Measurements from ENCODE around the gene SNX8. TPM values are rescaled to one million over a fixed set of nuclear protein-coding genes. Genes with fewer than 3 reads are reported as not detected.

SNX8 gene
- total RNA-seq, 2 donors from 2014 or later = 10.7 to 29.2 TPM

DNA sequence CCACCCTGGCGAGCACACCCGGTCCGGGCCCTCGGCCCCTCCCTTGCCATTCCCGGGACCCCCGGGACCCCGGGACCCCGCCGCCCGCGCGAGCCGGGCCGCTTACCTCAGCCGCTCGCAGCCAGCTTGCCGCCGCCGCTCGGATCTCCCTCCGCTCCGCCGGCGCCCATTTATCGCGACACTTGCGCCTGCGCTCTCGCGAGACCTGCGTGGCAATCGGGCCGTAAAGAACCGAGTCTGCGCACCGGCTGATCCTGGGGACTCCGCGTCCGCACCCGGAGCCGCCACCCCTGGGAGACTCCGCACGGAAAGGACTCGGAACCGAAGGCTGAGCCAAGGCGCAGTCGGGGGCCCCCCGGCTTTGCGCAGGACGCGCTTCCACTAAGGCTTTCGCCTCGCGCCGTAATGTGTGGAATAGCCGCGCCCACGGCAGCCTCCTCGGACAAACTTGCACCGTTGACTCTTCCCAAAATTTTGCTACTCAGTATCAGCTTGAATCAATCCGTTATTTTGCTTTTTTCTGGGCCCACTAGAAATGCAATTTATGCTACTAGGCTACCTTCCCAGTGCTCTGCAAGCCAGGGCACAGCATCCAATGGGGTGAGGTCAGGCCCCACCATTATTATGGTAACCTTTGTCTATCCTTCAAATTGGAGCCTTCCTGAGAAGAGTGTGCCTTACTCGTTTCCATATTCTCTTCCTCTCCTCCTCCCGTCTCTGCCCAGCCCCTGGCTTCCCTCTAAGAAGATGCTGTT lies 81.3 kb downstream of the SNX8 start, which contains the start of gene MAD1L1:
MAD1L1 (minus strand) TSS at position 180 of the 755 bp plus-strand sequence. CDS start 2,812 bp downstream, outside the sequence.
- Histone ChIP-seq H3K27me3 (replicated peaks; ENCODE audit: insufficient read depth) (no peaks in the 10 kb centered on the region), H3K4me1 (replicated peaks) (no peaks in the 10 kb centered on the region), H3K4me3 (peak within 1 kb of the TSS; percentile 76 to 94), H3K9me3 (no peaks in the 10 kb centered on the region), H3K27ac (peak within 1 kb of the TSS; percentile 51 to 55), H3K36me3 (peaks cover 0 to 1% of the 10 kb centered on the region in 2 donors)
- TF ChIP-seq POLR2A (IDR thresholded peaks at IDR 0.05) (peak; percentile 47), POLR2AphosphoS5 (IDR thresholded peaks at IDR 0.05) (peak; percentile 82)
- TF ChIP-seq, protein P1, sequence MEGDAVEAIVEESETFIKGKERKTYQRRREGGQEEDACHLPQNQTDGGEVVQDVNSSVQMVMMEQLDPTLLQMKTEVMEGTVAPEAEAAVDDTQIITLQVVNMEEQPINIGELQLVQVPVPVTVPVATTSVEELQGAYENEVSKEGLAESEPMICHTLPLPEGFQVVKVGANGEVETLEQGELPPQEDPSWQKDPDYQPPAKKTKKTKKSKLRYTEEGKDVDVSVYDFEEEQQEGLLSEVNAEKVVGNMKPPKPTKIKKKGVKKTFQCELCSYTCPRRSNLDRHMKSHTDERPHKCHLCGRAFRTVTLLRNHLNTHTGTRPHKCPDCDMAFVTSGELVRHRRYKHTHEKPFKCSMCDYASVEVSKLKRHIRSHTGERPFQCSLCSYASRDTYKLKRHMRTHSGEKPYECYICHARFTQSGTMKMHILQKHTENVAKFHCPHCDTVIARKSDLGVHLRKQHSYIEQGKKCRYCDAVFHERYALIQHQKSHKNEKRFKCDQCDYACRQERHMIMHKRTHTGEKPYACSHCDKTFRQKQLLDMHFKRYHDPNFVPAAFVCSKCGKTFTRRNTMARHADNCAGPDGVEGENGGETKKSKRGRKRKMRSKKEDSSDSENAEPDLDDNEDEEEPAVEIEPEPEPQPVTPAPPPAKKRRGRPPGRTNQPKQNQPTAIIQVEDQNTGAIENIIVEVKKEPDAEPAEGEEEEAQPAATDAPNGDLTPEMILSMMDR (IDR thresholded peaks at IDR 0.05) = peak in 1 of 4 experiments; percentile 7
- whole genome bisulfite sequencing = under 1% methylated on average over 63 of the region's 63 CpGs
- intact Hi-C loops (cut with DNase I) = no loop called here
- DNase-seq (ENCODE audit: low spot score) = peak; percentile 85

DNA sequence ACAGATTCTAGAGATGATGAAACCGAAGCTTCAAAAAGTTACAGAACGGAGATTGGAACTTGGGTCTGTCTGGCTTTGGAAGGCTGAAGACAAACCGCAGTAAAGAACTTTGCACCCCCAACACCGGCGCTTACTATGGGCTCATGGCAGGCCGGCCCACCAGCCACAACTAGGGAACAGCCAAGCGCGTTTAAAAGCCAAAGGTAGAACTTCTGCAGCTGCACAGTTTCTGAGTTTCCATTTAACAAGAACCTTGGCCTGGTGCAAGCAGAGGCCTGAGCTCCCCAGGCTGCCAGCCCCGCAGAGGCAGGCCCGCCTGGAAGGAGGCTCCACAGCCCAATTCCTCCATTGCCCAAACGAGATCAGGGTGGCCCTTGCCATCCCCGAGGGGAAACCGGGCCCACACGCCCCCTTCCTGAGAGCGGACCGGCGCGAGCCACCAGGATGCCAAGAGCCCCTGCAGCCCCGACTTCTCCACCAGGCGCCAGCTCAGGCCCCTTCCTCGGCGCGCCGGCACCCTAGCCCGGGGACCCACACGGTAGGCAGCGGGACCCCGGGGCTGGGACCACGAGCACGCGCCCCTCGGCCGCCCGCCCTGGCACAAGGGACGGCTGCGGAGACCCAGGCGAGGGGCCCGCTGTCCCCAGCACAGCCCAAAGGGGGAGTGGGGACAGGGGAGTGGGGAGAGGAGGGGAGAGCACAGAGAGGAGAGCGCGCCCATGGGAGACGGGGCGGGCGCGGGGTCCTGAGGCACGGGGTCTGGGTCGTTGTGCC lies 82.1 kb downstream of the SNX8 start:
- DNase-seq (ENCODE audit: low spot score) = no peak
- intact Hi-C loops (cut with DNase I) = no loop called here
- TF ChIP-seq, protein P1 (IDR thresholded peaks at IDR 0.05) = no peak
- TF ChIP-seq POLR2AphosphoS5 (IDR thresholded peaks at IDR 0.05) (no peak), POLR2A (IDR thresholded peaks at IDR 0.05) (no peak)

DNA sequence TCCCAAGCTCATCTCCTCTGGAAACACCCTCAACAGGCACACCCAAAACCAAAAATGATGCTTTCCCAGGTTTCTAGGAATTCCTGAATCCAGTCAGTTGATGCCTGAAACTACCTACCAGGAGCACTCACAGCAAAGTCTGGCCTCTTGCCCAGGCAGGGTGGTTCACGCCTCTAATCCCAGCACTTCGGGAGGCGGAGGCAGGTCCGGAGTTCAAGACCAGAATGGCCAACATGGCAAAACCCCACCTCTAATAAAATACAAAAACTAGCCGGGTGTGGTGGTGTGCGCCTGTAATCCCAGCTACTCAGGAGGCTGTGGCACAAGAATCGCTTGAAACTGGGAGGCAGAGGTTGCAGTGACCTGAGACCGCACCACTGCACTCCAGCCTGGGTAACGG lies 83.4 kb downstream of the SNX8 start:
- 92% methylated on average over 9 of the region's 9 CpGs for WGBS
- Histone ChIP-seq H3K27ac (no peak overlapping the region), H3K27me3 (replicated peaks; ENCODE audit: insufficient read depth) (no peaks in the 10 kb centered on the region), H3K9me3 (no peaks in the 10 kb centered on the region), H3K4me3 (no peak overlapping the region), H3K4me1 (replicated peaks) (no peaks in the 10 kb centered on the region), H3K36me3 (no peaks in the 10 kb centered on the region)
- TF ChIP-seq POLR2A (IDR thresholded peaks at IDR 0.05) (no peak), POLR2AphosphoS5 (IDR thresholded peaks at IDR 0.05) (no peak)
- TF ChIP-seq, protein P1 (IDR thresholded peaks at IDR 0.05) = no peak
- no peak for DNase-seq (ENCODE audit: low spot score)
- intact Hi-C loops (cut with DNase I) = no loop called here

More for the DNA sequence above, 82.1 kb downstream of the SNX8 start:
- Histone ChIP-seq H3K9me3 (no peaks in the 10 kb centered on the region), H3K27me3 (replicated peaks; ENCODE audit: insufficient read depth) (no peaks in the 10 kb centered on the region), H3K36me3 (no peaks in the 10 kb centered on the region), H3K4me1 (replicated peaks) (no peaks in the 10 kb centered on the region), H3K4me3 (peak overlapping the region; percentile 76 to 94), H3K27ac (peak overlapping the region; percentile 51 to 55)
- under 1% methylated on average over 36 of the region's 46 CpGs for WGBS

DNA sequence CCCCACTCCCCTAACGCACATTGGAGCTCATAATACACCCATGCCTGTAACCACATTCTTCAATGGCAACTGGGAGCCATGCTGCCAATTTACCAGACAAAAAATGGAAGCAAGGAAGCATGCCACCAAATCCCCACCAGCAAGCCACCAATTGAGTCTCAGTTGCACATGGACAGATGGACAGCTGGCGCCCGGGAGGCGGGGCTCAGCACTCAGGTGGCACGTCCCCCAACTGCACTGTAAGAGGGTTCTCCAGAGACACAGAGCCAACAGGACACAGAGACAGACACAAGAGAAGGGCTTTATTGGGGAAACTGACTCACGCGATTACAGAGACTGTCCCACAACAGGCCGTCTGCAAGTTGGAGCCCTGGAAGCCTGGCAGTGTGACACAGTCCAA lies 84.0 kb downstream of the SNX8 start:
- Histone ChIP-seq H3K27ac (no peak overlapping the region), H3K9me3 (no peaks in the 10 kb centered on the region), H3K27me3 (replicated peaks; ENCODE audit: insufficient read depth) (no peaks in the 10 kb centered on the region), H3K36me3 (no peaks in the 10 kb centered on the region), H3K4me3 (no peak overlapping the region), H3K4me1 (replicated peaks) (no peaks in the 10 kb centered on the region)
- no peak for DNase-seq (ENCODE audit: low spot score)
- no peak for TF ChIP-seq POLR2AphosphoS5 (IDR thresholded peaks at IDR 0.05)
- TF ChIP-seq POLR2A (IDR thresholded peaks at IDR 0.05) = no peak
- TF ChIP-seq, protein P1 (IDR thresholded peaks at IDR 0.05) = no peak
- WGBS = 95% methylated on average over 8 of the region's 8 CpGs
- intact Hi-C loops (cut with DNase I) = no loop called here

Data from prostate gland (tissue), 2 donors.